ENCODE results near the gene TBCD.

Gene TBCD

GRCh38 chr17:82907797-82908542 is 156.1 kb downstream of the TBCD start:
- peaks cover 13% of the 10 kb centered on the region; the same call in 1 of the 2 replicates for H3K36me3 ChIP-seq (ENCODE audit: control insufficient read depth, insufficient read depth, low read length)
- no peak for DNase-seq (ENCODE audit: low read depth, low spot score)
- H3K4me1 ChIP-seq (ENCODE audit: control insufficient read depth, insufficient read depth, low read length): no peaks in the 10 kb centered on the region
- WGBS (ENCODE audit: insufficient coverage, insufficient read length): no CpG with 5 or more reads among the region's 19 CpGs
- no peaks in the 10 kb centered on the region for H3K27me3 ChIP-seq (ENCODE audit: control insufficient read depth, insufficient read depth, low read length)
- H3K9me3 ChIP-seq (ENCODE audit: control insufficient read depth, insufficient read depth, low read length): no peaks in the 10 kb centered on the region
- no peak overlapping the region for H3K27ac ChIP-seq (ENCODE audit: low read length)
- H3K4me3 ChIP-seq (ENCODE audit: low read length): no peak overlapping the region

DNA sequence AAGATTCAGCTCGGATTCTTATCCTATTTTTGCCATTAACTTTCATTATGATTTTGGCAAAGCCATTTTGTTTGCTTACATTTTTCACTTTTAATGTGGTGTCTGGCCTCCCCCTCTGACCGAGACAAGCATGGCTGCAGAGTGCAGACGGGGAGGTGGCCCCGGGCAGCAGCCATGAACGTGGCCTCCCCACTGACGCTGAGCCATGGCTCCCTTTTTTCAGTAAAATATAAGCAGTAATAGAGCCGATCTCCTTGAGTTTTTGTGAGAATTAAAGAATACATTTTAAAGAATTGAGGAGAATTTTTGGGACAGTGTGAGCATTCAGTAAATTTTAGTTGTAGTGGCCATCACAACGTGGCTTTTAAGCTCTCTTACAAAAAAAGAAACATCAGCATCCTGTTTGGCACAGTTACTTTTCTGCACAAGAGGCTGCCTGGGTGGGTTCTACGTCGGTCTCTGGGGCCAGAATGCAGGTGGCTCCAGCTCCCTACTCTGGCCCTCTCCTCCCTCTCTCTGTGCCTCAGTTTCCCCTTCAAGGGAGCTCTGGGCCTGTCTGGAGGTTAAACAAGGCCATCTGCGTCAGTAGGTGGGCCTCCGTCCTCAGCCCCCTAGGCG is 156.8 kb downstream of the TBCD start:
- Histone ChIP-seq H3K36me3 (ENCODE audit: control insufficient read depth, insufficient read depth, low read length) (peaks cover 8% of the 10 kb centered on the region), H3K27me3 (ENCODE audit: control insufficient read depth, insufficient read depth, low read length) (no peaks in the 10 kb centered on the region), H3K4me3 (ENCODE audit: low read length) (no peak overlapping the region), H3K4me1 (ENCODE audit: control insufficient read depth, insufficient read depth, low read length) (no peaks in the 10 kb centered on the region), H3K9me3 (ENCODE audit: control insufficient read depth, insufficient read depth, low read length) (no peaks in the 10 kb centered on the region), H3K27ac (ENCODE audit: low read length) (no peak overlapping the region)
- no CpG with 5 or more reads among the region's 13 CpGs for WGBS (ENCODE audit: insufficient coverage, insufficient read length)
- DNase-seq (ENCODE audit: low read depth, low spot score): no peak

- no peak overlapping the region for H3K4me3 ChIP-seq (ENCODE audit: low read length)
- H3K27ac ChIP-seq (ENCODE audit: low read length): no peak overlapping the region
- no peaks in the 10 kb centered on the region for H3K4me1 ChIP-seq (ENCODE audit: control insufficient read depth, insufficient read depth, low read length)
- no CpG with 5 or more reads among the region's 26 CpGs for WGBS (ENCODE audit: insufficient coverage, insufficient read length)
- no peaks in the 10 kb centered on the region for H3K9me3 ChIP-seq (ENCODE audit: control insufficient read depth, insufficient read depth, low read length)
- DNase-seq (ENCODE audit: low read depth, low spot score): no peak
- H3K27me3 ChIP-seq (ENCODE audit: control insufficient read depth, insufficient read depth, low read length): no peaks in the 10 kb centered on the region
- peaks cover 12% of the 10 kb centered on the region for H3K36me3 ChIP-seq (ENCODE audit: control insufficient read depth, insufficient read depth, low read length)
These were observed 157.5 kb downstream of the TBCD start for GRCh38 chr17:82909322-82909904.

DNA sequence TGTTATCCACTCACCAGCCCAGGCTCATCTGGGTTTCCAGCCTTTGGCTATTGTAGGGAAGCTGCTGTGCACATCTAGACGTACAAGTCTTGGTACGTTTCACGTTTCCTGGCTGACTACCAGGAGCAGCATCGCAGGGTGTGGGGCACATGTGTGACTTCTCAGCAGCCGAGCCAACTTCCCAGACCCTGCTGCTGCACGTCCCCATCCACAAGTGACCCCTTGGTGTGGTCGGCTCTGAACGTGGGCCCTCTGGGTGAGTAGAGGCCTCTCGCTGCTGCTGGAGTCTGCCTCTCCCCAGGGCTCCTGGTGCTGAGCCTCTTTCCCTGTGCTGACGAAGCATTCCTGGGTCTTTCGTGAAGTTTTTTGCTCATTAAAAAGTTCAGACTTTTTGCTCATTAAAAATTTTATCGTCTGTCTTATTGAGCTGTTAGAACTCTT is 158.2 kb downstream of the TBCD start:
- whole genome bisulfite sequencing (ENCODE audit: insufficient coverage, insufficient read length): no CpG with 5 or more reads among the region's 12 CpGs
- H3K4me1 ChIP-seq (ENCODE audit: control insufficient read depth, insufficient read depth, low read length): no peaks in the 10 kb centered on the region
- no peak overlapping the region for H3K4me3 ChIP-seq (ENCODE audit: low read length)
- peaks cover 11% of the 10 kb centered on the region for H3K36me3 ChIP-seq (ENCODE audit: control insufficient read depth, insufficient read depth, low read length)
- no peaks in the 10 kb centered on the region for H3K9me3 ChIP-seq (ENCODE audit: control insufficient read depth, insufficient read depth, low read length)
- no peaks in the 10 kb centered on the region for H3K27me3 ChIP-seq (ENCODE audit: control insufficient read depth, insufficient read depth, low read length)
- no peak for DNase-seq (ENCODE audit: low read depth, low spot score)
- H3K27ac ChIP-seq (ENCODE audit: low read length): no peak overlapping the region

DNA sequence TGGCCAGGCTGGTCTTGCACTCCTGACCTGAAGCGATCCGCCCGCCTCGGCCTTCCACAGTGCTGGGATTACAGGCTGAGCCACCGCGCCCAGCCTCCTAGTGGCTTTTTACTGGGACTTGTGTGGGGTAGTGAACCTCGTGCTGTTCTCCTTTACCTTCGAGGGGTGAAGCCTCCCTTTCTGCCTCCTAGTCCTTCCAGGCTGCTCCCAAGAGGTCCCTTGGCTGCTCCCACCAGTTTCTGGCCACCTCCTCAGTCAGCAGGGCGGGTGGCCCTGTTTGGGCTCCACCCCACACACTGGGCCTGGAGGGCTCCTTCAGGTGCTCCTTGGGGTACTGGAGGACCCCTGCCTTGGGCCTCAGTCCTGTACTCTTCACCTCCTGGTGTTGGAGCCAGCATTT is 158.9 kb downstream of the TBCD start:
- H3K4me3 ChIP-seq (ENCODE audit: low read length): no peak overlapping the region
- peaks cover 9% of the 10 kb centered on the region for H3K36me3 ChIP-seq (ENCODE audit: control insufficient read depth, insufficient read depth, low read length)
- no peaks in the 10 kb centered on the region for H3K4me1 ChIP-seq (ENCODE audit: control insufficient read depth, insufficient read depth, low read length)
- no peaks in the 10 kb centered on the region for H3K27me3 ChIP-seq (ENCODE audit: control insufficient read depth, insufficient read depth, low read length)
- no CpG with 5 or more reads among the region's 9 CpGs for WGBS (ENCODE audit: insufficient coverage, insufficient read length)
- H3K9me3 ChIP-seq (ENCODE audit: control insufficient read depth, insufficient read depth, low read length): no peaks in the 10 kb centered on the region
- H3K27ac ChIP-seq (ENCODE audit: low read length): no peak overlapping the region
- no peak for DNase-seq (ENCODE audit: low read depth, low spot score)

GRCh38 chr17:82911822-82912221 is 160.0 kb downstream of the TBCD start:
- H3K27me3 ChIP-seq (ENCODE audit: control insufficient read depth, insufficient read depth, low read length): no peaks in the 10 kb centered on the region
- peaks cover 9% of the 10 kb centered on the region for H3K36me3 ChIP-seq (ENCODE audit: control insufficient read depth, insufficient read depth, low read length)
- H3K4me1 ChIP-seq (ENCODE audit: control insufficient read depth, insufficient read depth, low read length): no peaks in the 10 kb centered on the region
- no peak overlapping the region for H3K4me3 ChIP-seq (ENCODE audit: low read length)
- H3K9me3 ChIP-seq (ENCODE audit: control insufficient read depth, insufficient read depth, low read length): no peaks in the 10 kb centered on the region
- WGBS (ENCODE audit: insufficient coverage, insufficient read length): no CpG with 5 or more reads among the region's 14 CpGs
- no peak for DNase-seq (ENCODE audit: low read depth, low spot score)
- no peak overlapping the region for H3K27ac ChIP-seq (ENCODE audit: low read length)

GRCh38 chr17:82912484-82913089 is 160.7 kb downstream of the TBCD start:
- Histone ChIP-seq H3K4me1 (ENCODE audit: control insufficient read depth, insufficient read depth, low read length) (no peaks in the 10 kb centered on the region), H3K9me3 (ENCODE audit: control insufficient read depth, insufficient read depth, low read length) (no peaks in the 10 kb centered on the region), H3K27me3 (ENCODE audit: control insufficient read depth, insufficient read depth, low read length) (no peaks in the 10 kb centered on the region), H3K36me3 (ENCODE audit: control insufficient read depth, insufficient read depth, low read length) (peaks cover 7% of the 10 kb centered on the region), H3K4me3 (ENCODE audit: low read length) (no peak overlapping the region), H3K27ac (ENCODE audit: low read length) (no peak overlapping the region)
- no CpG with 5 or more reads among the region's 20 CpGs for WGBS (ENCODE audit: insufficient coverage, insufficient read length)
- no peak for DNase-seq (ENCODE audit: low read depth, low spot score)

- H3K27me3 ChIP-seq (ENCODE audit: control insufficient read depth, insufficient read depth, low read length): no peaks in the 10 kb centered on the region
- no peak overlapping the region for H3K27ac ChIP-seq (ENCODE audit: low read length)
- DNase-seq (ENCODE audit: low read depth, low spot score): no peak
- H3K9me3 ChIP-seq (ENCODE audit: control insufficient read depth, insufficient read depth, low read length): no peaks in the 10 kb centered on the region
- H3K36me3 ChIP-seq (ENCODE audit: control insufficient read depth, insufficient read depth, low read length): peaks cover 7% of the 10 kb centered on the region
- H3K4me3 ChIP-seq (ENCODE audit: low read length): no peak overlapping the region
- H3K4me1 ChIP-seq (ENCODE audit: control insufficient read depth, insufficient read depth, low read length): no peaks in the 10 kb centered on the region
- WGBS (ENCODE audit: insufficient coverage, insufficient read length): no CpG with 5 or more reads among the region's 44 CpGs
These were observed 161.6 kb downstream of the TBCD start for GRCh38 chr17:82913304-82914043.

GRCh38 chr17:82914375-82914774 is 162.5 kb downstream of the TBCD start:
- H3K27ac ChIP-seq (ENCODE audit: low read length): no peak overlapping the region
- no peak overlapping the region; the same call in 1 of the 2 replicates for H3K4me3 ChIP-seq (ENCODE audit: low read length)
- no peak for DNase-seq (ENCODE audit: low read depth, low spot score)
- H3K4me1 ChIP-seq (ENCODE audit: control insufficient read depth, insufficient read depth, low read length): no peaks in the 10 kb centered on the region
- no peaks in the 10 kb centered on the region for H3K27me3 ChIP-seq (ENCODE audit: control insufficient read depth, insufficient read depth, low read length)
- no peaks in the 10 kb centered on the region for H3K9me3 ChIP-seq (ENCODE audit: control insufficient read depth, insufficient read depth, low read length)
- peaks cover 7% of the 10 kb centered on the region for H3K36me3 ChIP-seq (ENCODE audit: control insufficient read depth, insufficient read depth, low read length)
- no CpG with 5 or more reads among the region's 19 CpGs for WGBS (ENCODE audit: insufficient coverage, insufficient read length)

Measured in iPS DF 6.9 (cell line).